ENCODE data around the gene BLOC1S5.
"Not testable (repeated sequence)": the region's sequence is repeated elsewhere in the genome, so short reads cannot be mapped to it uniquely, and the experiment has no call there.

The BLOC1S5 gene

DNA sequence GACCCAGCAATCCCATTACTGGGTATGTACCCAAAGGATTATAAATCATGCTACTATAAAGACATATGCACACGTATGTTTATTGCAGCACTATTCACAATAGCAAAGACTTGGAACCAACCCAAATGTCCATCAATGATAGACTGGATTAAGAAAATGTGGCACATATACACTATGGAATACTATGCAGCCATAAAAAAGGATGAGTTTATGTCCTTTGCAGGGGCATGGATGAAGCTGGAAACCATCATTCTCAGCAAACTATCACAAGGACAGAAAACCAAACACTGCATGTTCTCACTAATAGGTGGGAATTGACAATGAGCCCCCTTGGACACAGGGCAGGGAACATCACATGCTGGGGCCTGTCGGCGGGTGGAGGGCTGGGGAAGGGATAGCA is 30.1 kb downstream of the BLOC1S5 start:
- not testable (repeated sequence) for DNase-seq

DNA sequence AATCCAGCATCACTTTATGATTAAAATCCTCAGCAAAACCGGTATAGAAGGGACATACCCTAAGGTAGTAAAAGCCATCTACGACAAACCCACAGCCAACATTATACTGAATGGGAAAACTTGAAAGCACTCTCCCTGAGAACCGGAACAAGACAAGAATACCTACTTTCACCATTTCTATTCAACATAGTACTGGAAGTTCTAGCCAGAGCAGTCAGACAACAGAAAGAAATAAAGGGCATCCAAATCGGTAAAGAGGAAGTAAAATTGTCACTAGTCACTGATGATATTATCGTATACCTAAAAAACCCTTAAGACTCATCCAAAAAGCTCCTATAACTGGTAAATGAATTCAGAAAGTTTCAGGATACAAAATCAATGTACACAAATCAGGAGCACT is 33.3 kb downstream of the BLOC1S5 start:
- no peak for DNase-seq

GRCh38 chr6:8029243-8029870 is 34.8 kb downstream of the BLOC1S5 start:
- no peak for DNase-seq

DNA sequence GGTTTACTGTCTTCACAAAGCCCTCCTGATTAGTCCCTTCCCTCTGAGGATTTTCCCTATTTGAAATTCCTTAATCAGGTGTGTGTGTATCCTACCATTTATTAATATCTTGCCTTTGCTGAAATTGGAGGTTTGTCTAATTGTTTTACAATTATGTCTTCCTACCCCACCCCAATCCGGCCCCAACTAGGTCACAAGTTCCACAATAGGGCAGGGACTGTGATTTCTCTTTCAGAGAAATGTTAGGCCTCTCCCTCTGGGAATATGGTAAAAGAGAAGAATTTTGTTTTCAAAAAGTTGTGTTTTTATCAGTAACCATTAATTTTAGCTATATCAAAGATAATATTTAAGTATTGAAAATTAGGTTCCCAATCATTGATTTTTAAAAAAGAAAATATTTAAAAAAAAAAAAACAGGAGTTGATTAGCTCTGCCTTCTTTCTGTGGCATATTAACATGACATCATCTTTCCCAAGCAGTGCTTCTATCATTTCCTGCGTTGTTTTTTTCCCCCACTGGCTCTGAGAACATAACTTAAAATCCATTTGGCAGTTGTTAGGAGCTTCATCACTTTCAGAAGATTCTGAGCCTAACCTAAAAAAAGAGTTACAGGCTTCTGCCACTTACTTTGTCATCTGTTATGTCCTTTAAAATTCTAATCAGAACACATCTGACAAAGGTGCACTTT is 36.1 kb downstream of the BLOC1S5 start:
- DNase-seq: no peak

GRCh38 chr6:8026800-8027199 is 37.4 kb downstream of the BLOC1S5 start:
- DNase-seq: no peak

DNA sequence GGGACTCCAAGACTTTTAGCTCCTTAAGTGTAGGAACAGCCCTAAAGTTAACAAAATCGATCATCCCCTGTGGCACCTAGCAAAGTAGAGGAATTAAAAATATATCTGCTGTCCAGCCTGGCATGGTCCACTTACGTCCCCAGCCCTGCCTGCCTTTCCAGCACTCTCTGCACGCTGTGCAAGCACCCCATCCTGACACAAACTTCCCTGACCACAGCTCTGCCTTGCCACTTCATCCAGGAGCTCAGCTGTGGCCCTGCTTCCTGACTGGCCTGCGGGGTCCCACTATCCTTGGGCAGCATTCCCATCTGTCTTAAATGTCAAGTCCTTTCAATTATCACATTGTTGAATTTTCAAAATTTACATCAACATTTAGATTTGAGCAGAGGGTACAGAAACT is 39.0 kb downstream of the BLOC1S5 start:
- no peak for DNase-seq

DNA sequence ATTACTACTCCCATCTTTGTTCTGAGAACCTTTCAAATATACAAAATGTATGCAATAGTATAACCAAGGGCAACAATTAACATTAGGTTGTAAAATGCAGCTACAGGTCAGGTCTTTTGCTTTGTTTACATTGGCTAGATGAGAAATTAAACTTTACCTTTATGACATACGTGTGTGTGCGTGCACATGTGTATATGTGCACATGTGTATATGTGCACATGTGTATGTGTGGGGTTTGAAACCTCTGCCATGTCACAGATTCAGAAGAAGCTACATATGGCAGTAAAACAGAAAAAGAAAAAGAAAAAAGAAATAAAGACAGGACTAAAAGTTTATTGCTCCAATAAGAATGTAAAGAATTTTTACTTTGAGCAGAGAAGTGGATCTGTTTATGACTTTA is 40.6 kb downstream of the BLOC1S5 start:
- no peak for DNase-seq

DNA sequence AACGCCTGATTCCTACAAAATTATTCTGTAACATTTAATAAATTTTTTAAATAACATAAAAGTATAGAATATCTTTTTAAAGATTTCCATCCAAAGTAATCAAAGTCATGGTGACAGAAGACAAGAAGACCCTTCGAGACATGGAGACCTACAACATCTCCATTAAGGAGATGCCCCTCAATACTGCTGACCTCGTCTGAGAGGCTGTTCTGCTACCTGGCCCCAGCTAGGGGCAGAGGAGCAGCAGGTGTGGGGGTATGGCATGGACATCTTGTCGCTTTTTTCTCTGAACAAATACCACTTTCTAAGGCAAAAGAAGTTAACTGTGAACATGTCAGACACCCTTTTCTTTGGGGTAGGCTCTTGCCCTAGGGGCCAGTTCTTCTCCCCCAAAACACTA is 44.1 kb downstream of the BLOC1S5 start:
- no peak for DNase-seq

- DNase-seq: no peak
Observed at GRCh38 chr6:8017705-8018104, 46.5 kb downstream of the BLOC1S5 start.

DNA sequence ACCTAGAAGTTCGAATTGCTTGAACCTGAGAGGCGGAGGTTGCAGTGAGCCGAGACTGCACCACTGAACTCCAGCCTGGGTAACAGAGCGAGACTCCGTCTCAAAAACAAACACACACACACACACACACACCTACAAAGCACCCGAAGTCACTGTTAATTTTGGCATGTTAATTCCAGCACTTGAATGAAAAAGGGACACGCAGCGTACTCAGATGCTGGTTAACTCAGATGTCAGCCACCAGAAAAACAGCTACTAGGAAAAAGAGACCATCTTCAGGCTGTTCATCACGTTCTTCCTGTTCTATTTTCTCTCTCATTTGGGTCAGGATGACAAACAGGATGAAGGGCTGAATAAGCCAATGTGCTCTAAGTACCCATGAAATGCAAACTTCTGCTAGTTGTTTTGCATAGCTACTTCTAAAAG is 46.9 kb downstream of the BLOC1S5 start:
- DNase-seq: no peak

GRCh38 chr6:8014947-8015346 is 49.2 kb downstream of the BLOC1S5 start:
- DNase-seq: no peak

DNA sequence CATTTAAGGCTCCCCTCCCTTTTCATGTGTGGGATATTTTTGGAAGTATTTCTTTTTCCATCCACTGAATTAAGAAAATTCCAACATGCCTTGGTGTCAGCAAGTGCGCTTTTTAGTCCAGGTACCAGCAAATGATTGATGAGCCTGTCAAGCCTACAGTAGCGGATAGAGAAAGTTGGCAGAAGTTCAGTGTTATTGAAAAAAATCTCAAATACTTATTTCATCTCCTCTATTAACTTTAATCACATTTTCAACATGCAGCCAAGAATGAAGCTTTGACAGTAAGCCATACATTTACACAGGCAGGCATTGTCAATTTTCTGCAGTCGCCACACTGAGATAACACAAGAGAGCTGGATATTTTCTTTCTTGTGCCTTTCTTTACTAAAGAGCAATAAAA is 50.4 kb downstream of the BLOC1S5 start:
- no peak for DNase-seq

DNA sequence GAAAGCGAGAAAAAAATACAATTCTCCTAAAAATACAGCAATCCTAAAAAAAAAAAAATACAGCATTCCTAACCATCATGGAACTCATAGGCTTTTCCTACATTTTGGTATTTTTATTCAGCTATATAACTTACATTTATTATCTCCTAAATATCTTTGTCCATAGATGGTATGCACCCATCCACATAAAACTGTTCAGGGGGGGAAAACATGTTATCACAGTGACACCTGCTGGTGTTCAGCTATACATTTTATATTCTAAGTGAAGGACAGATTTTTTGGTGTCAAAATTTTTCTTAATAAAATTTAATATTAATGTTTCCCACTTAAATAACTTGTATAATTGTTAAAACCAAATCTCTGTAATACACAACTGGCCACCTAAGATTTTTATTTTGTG is 58.0 kb downstream of the BLOC1S5 start:
- peak; percentile 56 for DNase-seq

- no peak for DNase-seq
Observed at GRCh38 chr6:8005136-8005535, 59.1 kb downstream of the BLOC1S5 start.

DNA sequence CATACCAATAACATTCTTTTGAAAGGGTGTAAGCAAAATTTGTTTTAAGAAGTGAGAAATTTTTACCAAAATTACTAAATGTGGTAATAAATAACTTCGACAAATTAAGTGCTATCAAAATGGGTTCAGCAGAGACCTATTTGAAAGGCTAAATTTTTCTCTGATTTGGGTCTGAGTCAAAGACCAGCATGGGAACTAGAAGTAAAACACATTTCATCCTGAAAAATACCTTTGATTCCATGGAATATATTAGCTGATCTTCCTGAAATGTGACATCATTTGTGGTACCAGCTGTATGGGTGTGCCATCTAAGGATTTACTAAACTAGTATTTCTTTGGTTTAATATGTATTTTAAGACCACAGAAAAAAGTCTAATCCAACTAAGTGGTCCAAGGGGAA is 63.6 kb downstream of the BLOC1S5 start:
- no peak for DNase-seq

- no peak for DNase-seq
Observed at GRCh38 chr6:8000188-8000596, 64.0 kb downstream of the BLOC1S5 start.

DNA sequence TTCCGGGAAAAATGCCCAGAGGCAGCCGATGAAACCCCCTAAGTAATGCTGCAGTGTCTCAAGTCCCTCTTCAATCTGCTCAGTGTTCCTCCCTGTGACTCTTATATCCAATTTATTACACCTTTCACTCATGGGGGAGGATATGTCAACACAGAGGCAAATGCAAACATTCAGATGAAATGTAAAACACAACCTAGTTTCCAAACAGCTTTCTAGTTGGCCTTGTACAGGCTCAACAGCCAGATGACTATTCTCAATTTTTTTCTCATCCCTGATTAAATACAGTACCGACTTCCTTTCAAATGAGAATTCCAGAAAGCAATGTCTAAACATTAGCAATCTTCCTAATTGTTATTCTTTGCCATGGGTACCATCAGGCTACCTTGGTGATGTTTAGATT is 65.0 kb downstream of the BLOC1S5 start:
- DNase-seq: no peak

DNA sequence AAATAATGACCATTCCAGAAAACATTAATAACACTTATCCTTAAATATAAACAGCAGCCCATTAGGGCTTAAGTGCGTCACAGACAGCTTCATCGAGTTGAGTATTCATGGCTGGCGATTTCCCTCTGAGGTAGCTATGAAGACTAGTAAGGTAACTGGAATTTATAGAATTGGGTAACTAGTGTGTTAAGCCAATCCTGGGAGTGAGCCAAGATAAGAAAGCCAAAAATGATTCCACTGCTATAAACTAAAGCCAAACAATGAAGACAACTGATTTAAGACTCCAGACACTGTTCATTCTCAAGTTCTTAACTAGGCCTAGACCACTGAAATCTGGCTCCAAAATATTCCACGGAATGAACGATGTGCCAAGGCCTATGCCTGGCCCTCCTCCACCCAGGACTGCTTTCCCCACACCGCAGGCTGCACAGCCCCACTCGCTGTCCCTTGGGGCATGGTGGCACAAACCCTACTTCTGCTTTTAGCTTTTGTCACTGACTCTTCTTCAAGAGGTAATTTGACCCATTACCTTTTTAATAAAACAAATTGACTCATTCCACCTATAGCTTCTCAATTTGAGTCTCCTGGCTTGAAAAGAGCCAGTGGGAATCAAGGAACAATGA is 66.0 kb downstream of the BLOC1S5 start:
- no peak for DNase-seq

GRCh38 chr6:7997286-7997685 is 66.9 kb downstream of the BLOC1S5 start:
- DNase-seq: no peak

- DNase-seq: no peak
Observed at GRCh38 chr6:7996538-7997111, 67.6 kb downstream of the BLOC1S5 start.

- DNase-seq: peak; percentile 73
Observed at GRCh38 chr6:7993952-7994351, 70.2 kb downstream of the BLOC1S5 start.

DNA sequence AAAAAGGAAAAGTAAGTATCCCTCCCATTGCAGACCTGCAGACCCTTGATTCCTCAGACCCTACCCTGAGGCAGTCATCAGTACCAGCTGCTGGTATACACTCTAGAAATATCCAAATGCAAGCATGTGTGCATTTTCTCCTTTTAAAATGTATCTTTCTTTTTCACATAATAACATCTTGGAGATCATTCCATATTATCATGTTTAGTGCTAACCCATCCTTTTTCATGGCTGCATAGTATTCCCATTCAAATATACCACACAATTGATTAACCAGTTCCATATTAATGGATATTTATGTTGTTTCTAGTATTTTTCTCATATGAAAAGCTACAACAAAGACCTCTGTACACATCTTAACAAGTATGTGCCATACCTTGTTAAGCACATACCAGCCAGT is 70.8 kb downstream of the BLOC1S5 start:
- no peak for DNase-seq

- peak; percentile 85 for DNase-seq
Observed at GRCh38 chr6:7992002-7992815, 72.0 kb downstream of the BLOC1S5 start.

Data from RPMI8226 (cell line).